Measurements from ENCODE around the gene RNF212. TPM values are rescaled to one million over a fixed set of nuclear protein-coding genes. Genes with fewer than 3 reads are reported as not detected.

RNF212 gene
- total RNA-seq, 1 experiment from 2014 or later, result 2.4 TPM

DNA sequence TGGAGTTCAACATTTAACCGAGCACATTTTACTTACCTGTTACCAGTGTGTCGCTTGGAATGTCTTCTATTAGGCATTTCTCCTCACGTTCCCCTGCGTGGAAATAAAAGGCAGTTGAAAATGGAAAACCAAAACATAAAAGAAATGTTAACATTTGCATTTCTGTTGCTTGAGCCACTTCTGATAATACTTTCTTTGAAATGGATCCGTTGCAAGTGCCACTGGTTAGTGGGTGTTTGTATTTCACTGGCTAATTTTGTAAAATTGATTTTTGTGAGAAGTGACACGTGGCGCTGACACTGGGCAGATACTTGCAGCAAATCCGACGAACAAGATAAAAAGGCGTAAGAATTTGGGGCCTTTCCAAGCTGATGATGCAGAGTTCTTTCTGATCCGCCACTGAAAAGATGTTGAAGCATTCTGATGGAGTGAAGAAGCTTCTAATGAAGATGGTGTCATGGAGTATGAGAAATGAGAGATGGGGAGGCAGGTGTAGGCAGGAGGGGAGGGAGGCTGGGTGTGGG is 40.3 kb upstream of the RNF212 start:
- no TSS peak for BruUV-seq (replicated peaks)
- Histone ChIP-seq H3K27ac (ENCODE audit: low read depth, low read length, poor library complexity, severe bottlenecking) (no peak overlapping the region), H3K4me3 (ENCODE audit: low read depth, low read length, poor library complexity, severe bottlenecking) (no peak overlapping the region), H3K9me3 (ENCODE audit: low read depth, low read length, poor library complexity, severe bottlenecking) (no peaks in the 10 kb centered on the region), H3K36me3 (ENCODE audit: insufficient read depth, low read length, poor library complexity, severe bottlenecking) (peaks cover 2% of the 10 kb centered on the region), H3K27me3 (replicated peaks; ENCODE audit: insufficient read depth, low read depth, low read length, poor library complexity) (peaks cover 64% of the 10 kb centered on the region), H3K4me1 (ENCODE audit: insufficient read depth, low read length, poor library complexity, severe bottlenecking) (no peaks in the 10 kb centered on the region)
- intact Hi-C loops (cut with micrococcal nuclease; ENCODE audit: unreplicated experiment), result no loop called here
- ChIA-PET POLR2A (ENCODE audit: low non-redundant PET) (no interaction called here), CTCF (no interaction called here)
- DNase-seq (ENCODE audit: low spot score), result no peak
- TF ChIP-seq EZH2 (IDR thresholded peaks at IDR 0.05; ENCODE audit: borderline replicate concordance, low read depth, low read length, poor library complexity, severe bottlenecking), result no peak
- TF ChIP-seq, protein P1, sequence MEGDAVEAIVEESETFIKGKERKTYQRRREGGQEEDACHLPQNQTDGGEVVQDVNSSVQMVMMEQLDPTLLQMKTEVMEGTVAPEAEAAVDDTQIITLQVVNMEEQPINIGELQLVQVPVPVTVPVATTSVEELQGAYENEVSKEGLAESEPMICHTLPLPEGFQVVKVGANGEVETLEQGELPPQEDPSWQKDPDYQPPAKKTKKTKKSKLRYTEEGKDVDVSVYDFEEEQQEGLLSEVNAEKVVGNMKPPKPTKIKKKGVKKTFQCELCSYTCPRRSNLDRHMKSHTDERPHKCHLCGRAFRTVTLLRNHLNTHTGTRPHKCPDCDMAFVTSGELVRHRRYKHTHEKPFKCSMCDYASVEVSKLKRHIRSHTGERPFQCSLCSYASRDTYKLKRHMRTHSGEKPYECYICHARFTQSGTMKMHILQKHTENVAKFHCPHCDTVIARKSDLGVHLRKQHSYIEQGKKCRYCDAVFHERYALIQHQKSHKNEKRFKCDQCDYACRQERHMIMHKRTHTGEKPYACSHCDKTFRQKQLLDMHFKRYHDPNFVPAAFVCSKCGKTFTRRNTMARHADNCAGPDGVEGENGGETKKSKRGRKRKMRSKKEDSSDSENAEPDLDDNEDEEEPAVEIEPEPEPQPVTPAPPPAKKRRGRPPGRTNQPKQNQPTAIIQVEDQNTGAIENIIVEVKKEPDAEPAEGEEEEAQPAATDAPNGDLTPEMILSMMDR (conservative IDR thresholded peaks at IDR 0.05; ENCODE audit: low read depth, low read length), result no peak

DNA sequence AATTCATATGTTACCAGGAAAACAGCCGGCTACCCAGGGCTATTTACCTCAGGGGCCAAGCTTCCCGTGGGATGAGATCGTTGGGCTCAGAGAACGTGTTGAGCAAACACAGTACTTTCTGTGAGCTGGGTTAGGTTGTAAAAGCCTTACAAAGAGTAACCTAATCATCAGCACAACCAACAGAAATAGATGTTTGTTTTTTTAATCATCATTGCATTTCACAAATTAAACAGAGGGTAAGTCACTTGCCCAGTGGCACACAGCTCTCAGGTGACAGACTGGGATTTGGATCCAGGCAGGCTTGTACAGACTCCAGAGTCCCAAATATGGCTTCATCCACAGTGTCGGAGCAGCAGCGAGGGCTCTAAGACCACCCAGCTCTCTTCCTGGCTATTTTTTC is 38.9 kb upstream of the RNF212 start:
- ChIA-PET CTCF (no interaction called here), POLR2A (ENCODE audit: low non-redundant PET) (no interaction called here)
- no TSS peak for BruUV-seq (replicated peaks)

DNA sequence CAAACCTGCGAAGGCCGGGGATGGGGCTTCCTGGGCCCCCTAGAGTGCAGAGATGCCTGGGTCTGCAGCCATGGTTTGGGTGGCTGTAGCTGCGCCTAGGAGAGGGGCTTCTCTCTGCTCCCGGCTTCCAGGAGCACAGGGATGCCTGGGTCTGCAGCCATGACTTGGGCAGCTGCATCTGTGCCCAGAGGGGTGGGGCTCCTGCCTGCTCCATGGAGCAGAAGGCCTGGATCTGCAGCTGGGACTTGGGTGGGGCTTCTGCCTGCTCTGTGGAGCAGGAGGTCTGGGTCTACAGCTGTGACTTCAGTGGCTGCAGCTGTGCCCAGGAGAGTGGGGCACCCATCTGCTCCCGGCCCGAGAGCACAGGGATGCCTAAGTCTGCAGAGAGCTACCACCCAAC is 38.2 kb upstream of the RNF212 start:
- ChIA-PET POLR2A (ENCODE audit: low non-redundant PET) (no interaction called here), CTCF (no interaction called here)
- Histone ChIP-seq H3K9me3 (ENCODE audit: low read depth, low read length, poor library complexity, severe bottlenecking) (no peaks in the 10 kb centered on the region), H3K4me3 (ENCODE audit: low read depth, low read length, poor library complexity, severe bottlenecking) (no peak overlapping the region), H3K36me3 (ENCODE audit: insufficient read depth, low read length, poor library complexity, severe bottlenecking) (no peaks in the 10 kb centered on the region), H3K4me1 (ENCODE audit: insufficient read depth, low read length, poor library complexity, severe bottlenecking) (no peaks in the 10 kb centered on the region), H3K27me3 (replicated peaks; ENCODE audit: insufficient read depth, low read depth, low read length, poor library complexity) (peaks cover 51% of the 10 kb centered on the region), H3K27ac (ENCODE audit: low read depth, low read length, poor library complexity, severe bottlenecking) (no peak overlapping the region)
- TF ChIP-seq EZH2 (IDR thresholded peaks at IDR 0.05; ENCODE audit: borderline replicate concordance, low read depth, low read length, poor library complexity, severe bottlenecking), result no peak
- TF ChIP-seq, protein P1 (conservative IDR thresholded peaks at IDR 0.05; ENCODE audit: low read depth, low read length), result no peak
- DNase-seq (ENCODE audit: low spot score), result no peak
- BruUV-seq (replicated peaks), result no TSS peak
- intact Hi-C loops (cut with micrococcal nuclease; ENCODE audit: unreplicated experiment), result no loop called here

More for the DNA sequence above, 38.9 kb upstream of the RNF212 start:
- Histone ChIP-seq H3K27ac (ENCODE audit: low read depth, low read length, poor library complexity, severe bottlenecking) (no peak overlapping the region), H3K9me3 (ENCODE audit: low read depth, low read length, poor library complexity, severe bottlenecking) (no peaks in the 10 kb centered on the region), H3K4me3 (ENCODE audit: low read depth, low read length, poor library complexity, severe bottlenecking) (no peak overlapping the region), H3K36me3 (ENCODE audit: insufficient read depth, low read length, poor library complexity, severe bottlenecking) (no peaks in the 10 kb centered on the region), H3K4me1 (ENCODE audit: insufficient read depth, low read length, poor library complexity, severe bottlenecking) (no peaks in the 10 kb centered on the region), H3K27me3 (replicated peaks; ENCODE audit: insufficient read depth, low read depth, low read length, poor library complexity) (peaks cover 58% of the 10 kb centered on the region)
- no peak for DNase-seq (ENCODE audit: low spot score)
- TF ChIP-seq, protein P1 (conservative IDR thresholded peaks at IDR 0.05; ENCODE audit: low read depth, low read length), result no peak
- TF ChIP-seq EZH2 (IDR thresholded peaks at IDR 0.05; ENCODE audit: borderline replicate concordance, low read depth, low read length, poor library complexity, severe bottlenecking), result no peak
- intact Hi-C loops (cut with micrococcal nuclease; ENCODE audit: unreplicated experiment), result no loop called here
